ENCODE measurements around the gene HOXA6. TPM values are rescaled to one million over a fixed set of nuclear protein-coding genes. Genes with fewer than 3 reads are reported as not detected.

The HOXA6 gene
- total and polyA plus RNA-seq, 2 experiments from 2014 or later = not detected

GRCh38 chr7:27124902-27125689, 22.5 kb downstream of the HOXA6 start:
- Histone ChIP-seq H3K4me2 (no peak overlapping the region), H3K27me3 (ENCODE audit: insufficient read depth) (peaks cover 100% of the 10 kb centered on the region)

More at GRCh38 chr7:27124902-27125689, 22.5 kb downstream of the HOXA6 start:
- peaks cover 16% of the 10 kb centered on the region for H3K4me1 Mint-ChIP-seq
- no peak overlapping the region for H3K4me3 Mint-ChIP-seq
- H3K27me3 Mint-ChIP-seq (ENCODE audit: insufficient read depth, low read depth, poor library complexity) = peaks cover 99% of the 10 kb centered on the region
- H3K27ac Mint-ChIP-seq = no peak overlapping the region
- no peak overlapping the region for H2AFZ ChIP-seq
- TF ChIP-seq, protein P1, sequence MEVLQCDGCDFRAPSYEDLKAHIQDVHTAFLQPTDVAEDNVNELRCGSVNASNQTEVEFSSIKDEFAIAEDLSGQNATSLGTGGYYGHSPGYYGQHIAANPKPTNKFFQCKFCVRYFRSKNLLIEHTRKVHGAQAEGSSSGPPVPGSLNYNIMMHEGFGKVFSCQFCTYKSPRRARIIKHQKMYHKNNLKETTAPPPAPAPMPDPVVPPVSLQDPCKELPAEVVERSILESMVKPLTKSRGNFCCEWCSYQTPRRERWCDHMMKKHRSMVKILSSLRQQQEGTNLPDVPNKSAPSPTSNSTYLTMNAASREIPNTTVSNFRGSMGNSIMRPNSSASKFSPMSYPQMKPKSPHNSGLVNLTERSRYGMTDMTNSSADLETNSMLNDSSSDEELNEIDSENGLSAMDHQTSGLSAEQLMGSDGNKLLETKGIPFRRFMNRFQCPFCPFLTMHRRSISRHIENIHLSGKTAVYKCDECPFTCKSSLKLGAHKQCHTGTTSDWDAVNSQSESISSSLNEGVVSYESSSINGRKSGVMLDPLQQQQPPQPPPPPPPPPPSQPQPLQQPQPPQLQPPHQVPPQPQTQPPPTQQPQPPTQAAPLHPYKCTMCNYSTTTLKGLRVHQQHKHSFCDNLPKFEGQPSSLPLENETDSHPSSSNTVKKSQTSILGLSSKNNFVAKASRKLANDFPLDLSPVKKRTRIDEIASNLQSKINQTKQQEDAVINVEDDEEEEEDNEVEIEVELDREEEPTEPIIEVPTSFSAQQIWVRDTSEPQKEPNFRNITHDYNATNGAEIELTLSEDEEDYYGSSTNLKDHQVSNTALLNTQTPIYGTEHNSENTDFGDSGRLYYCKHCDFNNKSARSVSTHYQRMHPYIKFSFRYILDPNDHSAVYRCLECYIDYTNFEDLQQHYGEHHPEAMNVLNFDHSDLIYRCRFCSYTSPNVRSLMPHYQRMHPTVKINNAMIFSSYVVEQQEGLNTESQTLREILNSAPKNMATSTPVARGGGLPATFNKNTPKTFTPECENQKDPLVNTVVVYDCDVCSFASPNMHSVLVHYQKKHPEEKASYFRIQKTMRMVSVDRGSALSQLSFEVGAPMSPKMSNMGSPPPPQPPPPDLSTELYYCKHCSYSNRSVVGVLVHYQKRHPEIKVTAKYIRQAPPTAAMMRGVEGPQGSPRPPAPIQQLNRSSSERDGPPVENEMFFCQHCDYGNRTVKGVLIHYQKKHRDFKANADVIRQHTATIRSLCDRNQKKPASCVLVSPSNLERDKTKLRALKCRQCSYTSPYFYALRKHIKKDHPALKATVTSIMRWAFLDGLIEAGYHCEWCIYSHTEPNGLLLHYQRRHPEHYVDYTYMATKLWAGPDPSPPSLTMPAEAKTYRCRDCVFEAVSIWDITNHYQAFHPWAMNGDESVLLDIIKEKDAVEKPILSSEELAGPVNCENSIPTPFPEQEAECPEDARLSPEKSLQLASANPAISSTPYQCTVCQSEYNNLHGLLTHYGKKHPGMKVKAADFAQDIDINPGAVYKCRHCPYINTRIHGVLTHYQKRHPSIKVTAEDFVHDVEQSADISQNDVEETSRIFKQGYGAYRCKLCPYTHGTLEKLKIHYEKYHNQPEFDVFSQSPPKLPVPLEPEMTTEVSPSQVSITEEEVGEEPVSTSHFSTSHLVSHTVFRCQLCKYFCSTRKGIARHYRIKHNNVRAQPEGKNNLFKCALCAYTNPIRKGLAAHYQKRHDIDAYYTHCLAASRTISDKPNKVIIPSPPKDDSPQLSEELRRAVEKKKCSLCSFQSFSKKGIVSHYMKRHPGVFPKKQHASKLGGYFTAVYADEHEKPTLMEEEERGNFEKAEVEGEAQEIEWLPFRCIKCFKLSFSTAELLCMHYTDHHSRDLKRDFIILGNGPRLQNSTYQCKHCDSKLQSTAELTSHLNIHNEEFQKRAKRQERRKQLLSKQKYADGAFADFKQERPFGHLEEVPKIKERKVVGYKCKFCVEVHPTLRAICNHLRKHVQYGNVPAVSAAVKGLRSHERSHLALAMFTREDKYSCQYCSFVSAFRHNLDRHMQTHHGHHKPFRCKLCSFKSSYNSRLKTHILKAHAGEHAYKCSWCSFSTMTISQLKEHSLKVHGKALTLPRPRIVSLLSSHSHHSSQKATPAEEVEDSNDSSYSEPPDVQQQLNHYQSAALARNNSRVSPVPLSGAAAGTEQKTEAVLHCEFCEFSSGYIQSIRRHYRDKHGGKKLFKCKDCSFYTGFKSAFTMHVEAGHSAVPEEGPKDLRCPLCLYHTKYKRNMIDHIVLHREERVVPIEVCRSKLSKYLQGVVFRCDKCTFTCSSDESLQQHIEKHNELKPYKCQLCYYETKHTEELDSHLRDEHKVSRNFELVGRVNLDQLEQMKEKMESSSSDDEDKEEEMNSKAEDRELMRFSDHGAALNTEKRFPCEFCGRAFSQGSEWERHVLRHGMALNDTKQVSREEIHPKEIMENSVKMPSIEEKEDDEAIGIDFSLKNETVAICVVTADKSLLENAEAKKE (CRISPR knock-in tag; IDR thresholded peaks at IDR 0.05) = no peak
- TF ChIP-seq STAT1 (IDR thresholded peaks at IDR 0.05; ENCODE audit: unreplicated experiment) = no peak
- TF ChIP-seq EZH2phosphoT487 (IDR thresholded peaks at IDR 0.05; ENCODE audit: unreplicated experiment) = no peak
- no peak for TF ChIP-seq POLR2AphosphoS5 (IDR thresholded peaks at IDR 0.05; ENCODE audit: low read depth)
- TF ChIP-seq EZH2 (IDR thresholded peaks at IDR 0.05; ENCODE audit: low read depth, unreplicated experiment) = peak; percentile 91
- TF ChIP-seq JUNB (IDR thresholded peaks at IDR 0.05; ENCODE audit: unreplicated experiment) = no peak
- no peak for TF ChIP-seq CREB1 (CRISPR knock-in tag; IDR thresholded peaks at IDR 0.05; ENCODE audit: low read depth)
- TF ChIP-seq, protein P2, sequence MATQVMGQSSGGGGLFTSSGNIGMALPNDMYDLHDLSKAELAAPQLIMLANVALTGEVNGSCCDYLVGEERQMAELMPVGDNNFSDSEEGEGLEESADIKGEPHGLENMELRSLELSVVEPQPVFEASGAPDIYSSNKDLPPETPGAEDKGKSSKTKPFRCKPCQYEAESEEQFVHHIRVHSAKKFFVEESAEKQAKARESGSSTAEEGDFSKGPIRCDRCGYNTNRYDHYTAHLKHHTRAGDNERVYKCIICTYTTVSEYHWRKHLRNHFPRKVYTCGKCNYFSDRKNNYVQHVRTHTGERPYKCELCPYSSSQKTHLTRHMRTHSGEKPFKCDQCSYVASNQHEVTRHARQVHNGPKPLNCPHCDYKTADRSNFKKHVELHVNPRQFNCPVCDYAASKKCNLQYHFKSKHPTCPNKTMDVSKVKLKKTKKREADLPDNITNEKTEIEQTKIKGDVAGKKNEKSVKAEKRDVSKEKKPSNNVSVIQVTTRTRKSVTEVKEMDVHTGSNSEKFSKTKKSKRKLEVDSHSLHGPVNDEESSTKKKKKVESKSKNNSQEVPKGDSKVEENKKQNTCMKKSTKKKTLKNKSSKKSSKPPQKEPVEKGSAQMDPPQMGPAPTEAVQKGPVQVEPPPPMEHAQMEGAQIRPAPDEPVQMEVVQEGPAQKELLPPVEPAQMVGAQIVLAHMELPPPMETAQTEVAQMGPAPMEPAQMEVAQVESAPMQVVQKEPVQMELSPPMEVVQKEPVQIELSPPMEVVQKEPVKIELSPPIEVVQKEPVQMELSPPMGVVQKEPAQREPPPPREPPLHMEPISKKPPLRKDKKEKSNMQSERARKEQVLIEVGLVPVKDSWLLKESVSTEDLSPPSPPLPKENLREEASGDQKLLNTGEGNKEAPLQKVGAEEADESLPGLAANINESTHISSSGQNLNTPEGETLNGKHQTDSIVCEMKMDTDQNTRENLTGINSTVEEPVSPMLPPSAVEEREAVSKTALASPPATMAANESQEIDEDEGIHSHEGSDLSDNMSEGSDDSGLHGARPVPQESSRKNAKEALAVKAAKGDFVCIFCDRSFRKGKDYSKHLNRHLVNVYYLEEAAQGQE (IDR thresholded peaks at IDR 0.05; ENCODE audit: unreplicated experiment) = no peak
- H3K79me2 ChIP-seq (replicated peaks; ENCODE audit: insufficient read depth) = no peaks in the 10 kb centered on the region
- peaks cover 63% of the 10 kb centered on the region for H4K20me1 ChIP-seq (replicated peaks; ENCODE audit: insufficient read depth)
- no peaks in the 10 kb centered on the region for H3K36me3 ChIP-seq (ENCODE audit: insufficient read depth)
- H3K9me3 Mint-ChIP-seq = peaks cover 6% of the 10 kb centered on the region; the same call in 1 of the 3 replicates
- H3K4me1 ChIP-seq (ENCODE audit: insufficient read depth) = peaks cover 14% of the 10 kb centered on the region; the same call in 1 of the 2 replicates
- H3K36me3 Mint-ChIP-seq (ENCODE audit: low read depth) = no peaks in the 10 kb centered on the region
- DNase-seq (ENCODE audit: low spot score) (no peak), ATAC-seq (no peak)
- H3K4me3 ChIP-seq = no peak overlapping the region
- H3K27ac ChIP-seq (ENCODE audit: low read depth) = no peak overlapping the region
- H3K9me2 ChIP-seq (ENCODE audit: insufficient read depth) = no peaks in the 10 kb centered on the region
- peaks cover 56% of the 10 kb centered on the region for H3F3A ChIP-seq (replicated peaks; ENCODE audit: low read depth)

Data from GM23338 (cell line).